Choroid plexus epithelial cell (primary cell): ENCODE measurements around the gene EDC3.
A peak's percentile ranks its signal among the peaks of the same experiment; 100 is the strongest.

Source experiments
- DNase-seq: peaks from one replicate; pipeline ENCODE4 v3.0.0-alpha.2; 2010; ENCODE audit warnings: low read depth
- H3K4me3 ChIP-seq: 2 replicates; pipeline ENCODE4 v1.5.1; 2011; ENCODE audit warnings: low read depth, mild to moderate bottlenecking, control low read depth, low read length, moderate library complexity
- CTCF ChIP-seq: conservative IDR thresholded peaks from 2 replicates; pipeline ENCODE4 v1.5.1; 2011; ENCODE audit warnings: low read depth, mild to moderate bottlenecking, control low read depth, inconsistent platforms, low read length, moderate library complexity

Gene EDC3

DNA sequence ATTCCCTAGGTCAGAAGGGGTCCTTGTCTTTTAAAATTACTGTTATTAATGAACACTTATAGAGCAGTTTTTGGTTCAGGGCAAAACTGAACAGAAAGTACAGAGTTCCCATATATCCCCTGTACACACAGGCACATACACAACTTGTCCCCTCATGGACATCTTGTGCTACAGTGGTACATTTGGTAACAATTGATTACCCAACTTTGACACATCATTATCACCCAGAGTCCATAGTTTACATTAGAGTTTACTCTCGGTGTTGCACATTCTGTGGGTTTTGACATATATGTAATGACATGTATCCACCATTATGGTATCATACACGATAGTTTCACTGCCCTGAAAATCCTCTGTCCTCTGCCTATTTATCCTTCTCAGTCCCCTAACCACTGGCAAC is 984 bp upstream of the EDC3 start:
- no peak overlapping the region for H3K4me3 ChIP-seq
- DNase-seq = no peak
- TF ChIP-seq CTCF = no peak

- DNase-seq = no peak
- no peak for TF ChIP-seq CTCF
- peak overlapping the region; percentile 93 for H3K4me3 ChIP-seq
Measured at GRCh38 chr15:74696398-74696729, 540 bp upstream of the EDC3 start.

GRCh38 chr15:74692327-74692726 is 3.5 kb downstream of the EDC3 start:
- TF ChIP-seq CTCF = no peak
- DNase-seq = no peak

DNA sequence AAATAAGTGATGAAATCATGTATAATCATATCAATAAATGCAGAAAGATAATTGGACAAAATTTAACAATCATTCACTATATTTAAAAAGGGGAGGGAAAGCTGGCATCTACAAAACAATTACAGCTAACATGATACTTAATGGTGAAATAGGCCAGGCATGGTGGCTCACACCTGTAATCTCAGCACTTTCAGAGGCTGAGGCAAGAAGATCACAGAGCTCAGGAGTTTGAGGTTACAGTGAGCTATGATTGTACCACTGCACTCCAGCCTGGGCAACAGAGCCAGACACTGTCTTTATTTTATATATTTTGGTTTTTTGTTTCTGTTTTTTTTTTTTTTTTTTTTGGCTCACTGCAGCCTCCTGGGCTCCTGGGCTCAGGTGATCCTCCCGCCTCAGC is 12.1 kb downstream of the EDC3 start:
- TF ChIP-seq CTCF = no peak
- no peak overlapping the region for H3K4me3 ChIP-seq
- no peak for DNase-seq

More at GRCh38 chr15:74692327-74692726, 3.5 kb downstream of the EDC3 start:
- H3K4me3 ChIP-seq = no peak overlapping the region

DNA sequence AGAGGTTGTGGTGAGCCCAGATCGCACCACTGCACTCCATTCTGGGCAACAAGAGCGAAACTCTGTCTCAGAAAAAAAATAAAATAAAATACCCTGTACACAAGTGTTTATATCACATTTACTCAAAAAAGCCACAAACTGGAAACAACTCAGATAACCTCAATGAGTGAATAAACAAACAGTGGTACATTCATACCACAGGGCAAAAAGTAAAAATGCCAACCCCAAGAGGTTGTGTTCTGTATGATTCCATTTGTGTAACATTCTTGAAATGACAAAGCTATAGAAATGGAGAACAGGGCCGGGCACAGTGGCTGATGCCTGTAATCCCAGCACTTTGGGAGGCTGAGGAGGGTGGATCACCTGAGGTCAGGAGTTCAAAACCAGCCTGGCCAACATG is 12.9 kb downstream of the EDC3 start:
- no peak for DNase-seq
- no peak for TF ChIP-seq CTCF
- H3K4me3 ChIP-seq = no peak overlapping the region

GRCh38 chr15:74680456-74680855 is 15.4 kb downstream of the EDC3 start:
- H3K4me3 ChIP-seq = no peak overlapping the region
- peak; percentile 12 for DNase-seq
- no peak for TF ChIP-seq CTCF

GRCh38 chr15:74676801-74677200 is 19.0 kb downstream of the EDC3 start:
- DNase-seq = no peak
- H3K4me3 ChIP-seq = no peak overlapping the region
- TF ChIP-seq CTCF = no peak
